ENCODE results near the gene BABAM2. TPM values are rescaled to one million over a fixed set of nuclear protein-coding genes. Genes with fewer than 3 reads are reported as not detected.
"Not testable (repeated sequence)": the region's sequence is repeated elsewhere in the genome, so short reads cannot be mapped to it uniquely, and the experiment has no call there.

BABAM2 gene
- total RNA-seq, 1 donor: 28.5 TPM

- TF ChIP-seq CTCF (IDR thresholded peaks at IDR 0.05; ENCODE audit: insufficient read depth, low read depth, low read length): no peak
- DNase-seq (ENCODE audit: low read depth): peak; percentile 96
- no peak overlapping the region for H3K4me3 ChIP-seq (ENCODE audit: low read depth, low read length)
Observed at GRCh38 chr2:28366496-28367282, 476.2 kb downstream of the BABAM2 start.

GRCh38 chr2:28367667-28368356, 477.3 kb downstream of the BABAM2 start:
- no peak for TF ChIP-seq CTCF (IDR thresholded peaks at IDR 0.05; ENCODE audit: insufficient read depth, low read depth, low read length)
- H3K4me3 ChIP-seq (ENCODE audit: low read depth, low read length): no peak overlapping the region
- DNase-seq (ENCODE audit: low read depth): no peak

GRCh38 chr2:28368357-28368798, 477.8 kb downstream of the BABAM2 start:
- no peak for TF ChIP-seq CTCF (IDR thresholded peaks at IDR 0.05; ENCODE audit: insufficient read depth, low read depth, low read length)
- no peak for DNase-seq (ENCODE audit: low read depth)
- H3K4me3 ChIP-seq (ENCODE audit: low read depth, low read length): no peak overlapping the region

- DNase-seq (ENCODE audit: low read depth): no peak
Observed at GRCh38 chr2:28369358-28369757, 478.8 kb downstream of the BABAM2 start.

GRCh38 chr2:28370354-28370753, 479.8 kb downstream of the BABAM2 start:
- H3K4me3 ChIP-seq (ENCODE audit: low read depth, low read length): no peak overlapping the region
- DNase-seq (ENCODE audit: low read depth): peak; percentile 44
- TF ChIP-seq CTCF (IDR thresholded peaks at IDR 0.05; ENCODE audit: insufficient read depth, low read depth, low read length): no peak

More at GRCh38 chr2:28369358-28369757, 478.8 kb downstream of the BABAM2 start:
- TF ChIP-seq CTCF (IDR thresholded peaks at IDR 0.05; ENCODE audit: insufficient read depth, low read depth, low read length): no peak
- H3K4me3 ChIP-seq (ENCODE audit: low read depth, low read length): no peak overlapping the region

GRCh38 chr2:28371728-28372127, 481.2 kb downstream of the BABAM2 start:
- not testable (repeated sequence) for H3K4me3 ChIP-seq (ENCODE audit: low read depth, low read length); DNase-seq (ENCODE audit: low read depth)

GRCh38 chr2:28373854-28374253, 483.3 kb downstream of the BABAM2 start:
- H3K4me3 ChIP-seq (ENCODE audit: low read depth, low read length): no peak overlapping the region
- DNase-seq (ENCODE audit: low read depth): no peak
- no peak for TF ChIP-seq CTCF (IDR thresholded peaks at IDR 0.05; ENCODE audit: insufficient read depth, low read depth, low read length)
